ENCODE measurements around the gene DNAJA1.

DNAJA1 gene

GRCh38 chr9:33049680-33050361, 24.7 kb downstream of the DNAJA1 start:
- no peak for DNase-seq (ENCODE audit: low read depth)
- TF ChIP-seq, protein P1, sequence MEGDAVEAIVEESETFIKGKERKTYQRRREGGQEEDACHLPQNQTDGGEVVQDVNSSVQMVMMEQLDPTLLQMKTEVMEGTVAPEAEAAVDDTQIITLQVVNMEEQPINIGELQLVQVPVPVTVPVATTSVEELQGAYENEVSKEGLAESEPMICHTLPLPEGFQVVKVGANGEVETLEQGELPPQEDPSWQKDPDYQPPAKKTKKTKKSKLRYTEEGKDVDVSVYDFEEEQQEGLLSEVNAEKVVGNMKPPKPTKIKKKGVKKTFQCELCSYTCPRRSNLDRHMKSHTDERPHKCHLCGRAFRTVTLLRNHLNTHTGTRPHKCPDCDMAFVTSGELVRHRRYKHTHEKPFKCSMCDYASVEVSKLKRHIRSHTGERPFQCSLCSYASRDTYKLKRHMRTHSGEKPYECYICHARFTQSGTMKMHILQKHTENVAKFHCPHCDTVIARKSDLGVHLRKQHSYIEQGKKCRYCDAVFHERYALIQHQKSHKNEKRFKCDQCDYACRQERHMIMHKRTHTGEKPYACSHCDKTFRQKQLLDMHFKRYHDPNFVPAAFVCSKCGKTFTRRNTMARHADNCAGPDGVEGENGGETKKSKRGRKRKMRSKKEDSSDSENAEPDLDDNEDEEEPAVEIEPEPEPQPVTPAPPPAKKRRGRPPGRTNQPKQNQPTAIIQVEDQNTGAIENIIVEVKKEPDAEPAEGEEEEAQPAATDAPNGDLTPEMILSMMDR (IDR thresholded peaks at IDR 0.05; ENCODE audit: control insufficient read depth, insufficient read depth, low read depth, low read length, missing control alignments), result no peak
- H3K4me3 ChIP-seq (ENCODE audit: control insufficient read depth, low read depth, low read length), result no peak overlapping the region

- TF ChIP-seq, protein P1 (IDR thresholded peaks at IDR 0.05; ENCODE audit: control insufficient read depth, insufficient read depth, low read depth, low read length, missing control alignments), result no peak
- no peak overlapping the region for H3K4me3 ChIP-seq (ENCODE audit: control insufficient read depth, low read depth, low read length)
- DNase-seq (ENCODE audit: low read depth), result no peak
Measured at GRCh38 chr9:33051144-33051543, 26.1 kb downstream of the DNAJA1 start.

GRCh38 chr9:33065157-33066076, 40.3 kb downstream of the DNAJA1 start:
- DNase-seq (ENCODE audit: low read depth), result no peak
- TF ChIP-seq, protein P1 (IDR thresholded peaks at IDR 0.05; ENCODE audit: control insufficient read depth, insufficient read depth, low read depth, low read length, missing control alignments), result no peak
- H3K4me3 ChIP-seq (ENCODE audit: control insufficient read depth, low read depth, low read length), result no peak overlapping the region

- TF ChIP-seq, protein P1 (IDR thresholded peaks at IDR 0.05; ENCODE audit: control insufficient read depth, insufficient read depth, low read depth, low read length, missing control alignments), result no peak
- DNase-seq (ENCODE audit: low read depth), result no peak
- no peak overlapping the region for H3K4me3 ChIP-seq (ENCODE audit: control insufficient read depth, low read depth, low read length)
Measured at GRCh38 chr9:33068991-33069390, 43.9 kb downstream of the DNAJA1 start.

- TF ChIP-seq, protein P1 (IDR thresholded peaks at IDR 0.05; ENCODE audit: control insufficient read depth, insufficient read depth, low read depth, low read length, missing control alignments), result no peak
- peak within 1 kb of the TSS; percentile 97 for H3K4me3 ChIP-seq (ENCODE audit: control insufficient read depth, low read depth, low read length)
- peak; percentile 77 for DNase-seq (ENCODE audit: low read depth)
Measured at GRCh38 chr9:33076046-33077004, 51.3 kb downstream of the DNAJA1 start, which contains the start of gene SMU1. SMU1 (minus strand) TSS chr9:33076674; CDS start chr9:33076608, 66 bp downstream.

DNA sequence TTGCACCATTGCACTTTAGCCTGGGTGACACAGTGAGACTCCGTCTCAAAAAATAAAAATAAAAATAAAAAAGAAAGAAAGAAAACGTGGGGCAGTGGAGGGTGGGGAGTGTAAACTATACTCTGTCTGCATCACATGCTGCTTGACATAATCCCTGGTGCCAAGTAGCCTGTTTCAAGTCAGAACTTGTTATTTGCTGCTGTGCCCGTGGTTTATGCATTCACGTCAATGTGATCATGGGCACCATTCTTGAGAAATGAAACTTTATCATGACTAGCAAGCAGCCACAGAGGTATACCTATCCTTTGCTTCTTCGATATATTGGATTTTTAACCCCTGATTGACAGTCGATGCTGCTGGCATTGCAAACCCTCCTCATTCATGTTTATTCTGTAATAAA, 55.5 kb downstream of the DNAJA1 start:
- TF ChIP-seq, protein P1 (IDR thresholded peaks at IDR 0.05; ENCODE audit: control insufficient read depth, insufficient read depth, low read depth, low read length, missing control alignments), result no peak
- H3K4me3 ChIP-seq (ENCODE audit: control insufficient read depth, low read depth, low read length), result no peak overlapping the region
- no peak for DNase-seq (ENCODE audit: low read depth)

Data from AG09309 (cell line).